ENCODE results near the gene RUNX2.

RUNX2 gene

DNA sequence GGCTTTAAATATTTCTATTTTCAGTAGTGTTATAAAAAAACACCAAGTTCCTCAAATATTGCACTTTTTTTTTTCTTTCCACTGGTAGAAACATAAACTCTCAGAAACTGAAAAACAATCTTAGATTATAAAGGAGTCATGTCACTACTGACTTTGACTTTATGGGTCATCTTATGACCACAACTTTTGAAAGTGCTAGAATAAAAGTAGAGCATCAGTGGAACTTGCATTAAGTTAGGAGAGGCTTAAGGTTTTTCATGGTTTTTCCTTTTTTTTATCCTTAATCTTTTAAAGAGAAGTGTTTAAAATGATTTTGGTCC, 106.2 kb downstream of the RUNX2 start:
- DNase-seq (ENCODE audit: extremely low read depth, insufficient read length), result no peak
- H3K36me3 ChIP-seq (ENCODE audit: control insufficient read depth, insufficient read depth, low read length), result no peaks in the 10 kb centered on the region
- TF ChIP-seq, protein P1, sequence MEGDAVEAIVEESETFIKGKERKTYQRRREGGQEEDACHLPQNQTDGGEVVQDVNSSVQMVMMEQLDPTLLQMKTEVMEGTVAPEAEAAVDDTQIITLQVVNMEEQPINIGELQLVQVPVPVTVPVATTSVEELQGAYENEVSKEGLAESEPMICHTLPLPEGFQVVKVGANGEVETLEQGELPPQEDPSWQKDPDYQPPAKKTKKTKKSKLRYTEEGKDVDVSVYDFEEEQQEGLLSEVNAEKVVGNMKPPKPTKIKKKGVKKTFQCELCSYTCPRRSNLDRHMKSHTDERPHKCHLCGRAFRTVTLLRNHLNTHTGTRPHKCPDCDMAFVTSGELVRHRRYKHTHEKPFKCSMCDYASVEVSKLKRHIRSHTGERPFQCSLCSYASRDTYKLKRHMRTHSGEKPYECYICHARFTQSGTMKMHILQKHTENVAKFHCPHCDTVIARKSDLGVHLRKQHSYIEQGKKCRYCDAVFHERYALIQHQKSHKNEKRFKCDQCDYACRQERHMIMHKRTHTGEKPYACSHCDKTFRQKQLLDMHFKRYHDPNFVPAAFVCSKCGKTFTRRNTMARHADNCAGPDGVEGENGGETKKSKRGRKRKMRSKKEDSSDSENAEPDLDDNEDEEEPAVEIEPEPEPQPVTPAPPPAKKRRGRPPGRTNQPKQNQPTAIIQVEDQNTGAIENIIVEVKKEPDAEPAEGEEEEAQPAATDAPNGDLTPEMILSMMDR (IDR thresholded peaks at IDR 0.05; ENCODE audit: insufficient read depth, low read length, poor library complexity, severe bottlenecking), result no peak
- H3K27me3 ChIP-seq (replicated peaks; ENCODE audit: control insufficient read depth, insufficient read depth, low read length), result peaks cover 2% of the 10 kb centered on the region
- H3K4me3 ChIP-seq (replicated peaks; ENCODE audit: low read depth, low read length), result no peak overlapping the region

DNA sequence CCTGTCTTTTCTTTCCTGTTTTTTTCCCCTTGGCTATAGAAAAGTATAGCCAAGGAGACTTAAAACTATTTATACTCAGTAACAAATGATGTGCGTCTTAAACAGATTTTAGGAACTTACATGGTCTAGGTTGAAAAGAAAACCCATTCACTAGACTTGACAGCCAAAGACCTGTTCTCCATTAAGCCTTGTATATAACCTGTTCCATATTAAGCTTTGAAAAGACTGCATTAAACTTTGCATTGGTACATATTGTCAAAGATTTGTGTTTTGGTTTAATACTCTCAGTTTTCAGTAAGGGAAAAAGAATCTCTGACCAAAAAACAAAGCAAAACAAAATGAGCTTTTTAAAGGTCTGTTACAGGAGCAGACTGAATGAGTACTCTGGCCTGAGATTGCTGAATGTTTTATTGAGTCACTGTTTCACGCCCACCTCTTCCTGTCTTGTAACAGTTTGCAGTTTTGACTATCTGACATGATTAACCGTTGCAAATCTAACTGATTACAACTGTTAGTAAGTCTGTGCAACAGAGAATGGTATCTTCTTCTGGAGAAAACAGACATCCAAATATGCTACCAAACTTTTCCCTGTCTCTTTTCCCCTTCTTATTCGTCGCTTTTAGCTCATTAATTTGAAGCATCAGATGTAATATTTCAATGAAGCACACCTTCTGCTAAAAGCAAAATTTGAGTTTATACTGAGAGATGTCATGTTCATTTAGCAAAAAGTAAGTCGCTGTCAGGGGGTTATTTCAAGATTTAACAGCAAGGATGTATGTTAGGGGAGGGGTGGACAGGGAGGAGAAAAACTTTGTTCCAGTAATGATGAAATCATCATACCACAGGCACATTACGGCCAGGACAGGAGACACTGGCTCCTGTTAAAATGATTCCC, 108.7 kb downstream of the RUNX2 start:
- no peak overlapping the region for H3K4me3 ChIP-seq (replicated peaks; ENCODE audit: low read depth, low read length)
- H3K36me3 ChIP-seq (ENCODE audit: control insufficient read depth, insufficient read depth, low read length), result no peaks in the 10 kb centered on the region
- peaks cover 2% of the 10 kb centered on the region for H3K27me3 ChIP-seq (replicated peaks; ENCODE audit: control insufficient read depth, insufficient read depth, low read length)
- no peak for DNase-seq (ENCODE audit: extremely low read depth, insufficient read length)
- TF ChIP-seq, protein P1 (IDR thresholded peaks at IDR 0.05; ENCODE audit: insufficient read depth, low read length, poor library complexity, severe bottlenecking), result no peak

DNA sequence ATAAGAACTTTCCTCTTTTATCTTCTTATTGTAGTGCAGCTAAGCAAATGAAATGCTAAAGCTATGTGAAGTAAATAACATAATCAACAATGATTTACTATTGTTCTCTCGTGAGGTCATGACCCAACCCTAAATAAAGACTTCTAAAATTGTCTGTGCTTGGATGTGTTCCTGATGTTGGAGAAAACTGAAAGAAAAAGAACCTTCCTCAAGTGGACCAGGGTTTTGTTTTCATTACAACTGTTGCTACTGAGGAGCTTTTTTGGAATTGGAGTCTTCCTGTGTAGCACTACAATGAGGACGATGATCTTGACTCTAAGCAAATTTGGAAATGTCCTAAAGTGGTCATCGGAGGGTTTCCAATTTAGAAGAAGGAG, 109.3 kb downstream of the RUNX2 start:
- H3K27me3 ChIP-seq (replicated peaks; ENCODE audit: control insufficient read depth, insufficient read depth, low read length), result peaks cover 2% of the 10 kb centered on the region
- DNase-seq (ENCODE audit: extremely low read depth, insufficient read length), result no peak
- no peaks in the 10 kb centered on the region for H3K36me3 ChIP-seq (ENCODE audit: control insufficient read depth, insufficient read depth, low read length)
- H3K4me3 ChIP-seq (replicated peaks; ENCODE audit: low read depth, low read length), result no peak overlapping the region
- TF ChIP-seq, protein P1 (IDR thresholded peaks at IDR 0.05; ENCODE audit: insufficient read depth, low read length, poor library complexity, severe bottlenecking), result no peak

DNA sequence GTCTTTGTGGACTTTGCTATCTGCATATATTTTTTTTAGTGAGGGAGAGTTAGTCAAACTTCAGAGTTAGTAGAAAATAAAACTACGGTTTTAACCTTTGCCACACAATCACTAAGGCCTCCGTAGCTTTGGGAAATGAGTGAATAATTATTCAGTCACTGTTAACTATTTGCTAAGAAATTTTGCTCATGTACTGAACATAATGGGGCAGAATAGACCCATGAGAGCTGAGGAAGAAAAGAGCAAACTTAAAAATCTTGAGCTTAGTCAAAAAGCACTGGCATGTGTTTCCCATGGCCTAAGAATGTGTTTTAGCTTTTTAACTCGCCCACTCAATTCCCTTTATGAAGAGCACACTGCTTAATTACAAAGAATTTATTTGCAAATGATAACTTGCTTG, 110.0 kb downstream of the RUNX2 start:
- H3K27me3 ChIP-seq (replicated peaks; ENCODE audit: control insufficient read depth, insufficient read depth, low read length), result peaks cover 2% of the 10 kb centered on the region
- no peaks in the 10 kb centered on the region for H3K36me3 ChIP-seq (ENCODE audit: control insufficient read depth, insufficient read depth, low read length)
- no peak for DNase-seq (ENCODE audit: extremely low read depth, insufficient read length)
- H3K4me3 ChIP-seq (replicated peaks; ENCODE audit: low read depth, low read length), result no peak overlapping the region
- TF ChIP-seq, protein P1 (IDR thresholded peaks at IDR 0.05; ENCODE audit: insufficient read depth, low read length, poor library complexity, severe bottlenecking), result no peak

DNA sequence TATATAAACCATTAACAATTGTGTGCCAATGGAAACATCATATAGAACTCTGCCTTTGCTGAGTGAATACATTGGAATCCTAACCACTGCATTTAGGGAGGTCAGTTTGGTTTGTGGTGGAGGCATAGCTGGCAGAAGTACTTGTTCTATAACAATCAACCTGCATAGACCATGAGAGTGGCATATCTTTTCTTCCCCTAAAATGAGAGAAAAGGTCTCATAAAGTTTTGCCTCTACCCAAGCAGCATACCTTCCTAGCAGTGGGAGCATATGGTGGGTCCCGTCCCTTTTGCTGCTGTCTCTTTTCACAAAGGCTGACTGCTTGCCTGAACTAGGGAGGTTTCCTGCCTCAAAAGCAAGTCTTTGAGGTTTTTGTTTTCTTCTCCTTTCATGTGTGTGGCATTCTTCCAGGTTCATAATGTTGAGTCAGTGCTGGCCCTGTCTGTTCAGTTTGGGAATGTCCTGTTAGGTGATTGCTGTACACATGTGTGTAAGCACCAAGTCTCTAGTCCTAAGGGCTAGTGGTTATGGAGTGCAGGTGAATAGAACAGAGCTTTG, 110.8 kb downstream of the RUNX2 start:
- TF ChIP-seq, protein P1 (IDR thresholded peaks at IDR 0.05; ENCODE audit: insufficient read depth, low read length, poor library complexity, severe bottlenecking), result no peak
- peaks cover 2% of the 10 kb centered on the region for H3K27me3 ChIP-seq (replicated peaks; ENCODE audit: control insufficient read depth, insufficient read depth, low read length)
- H3K4me3 ChIP-seq (replicated peaks; ENCODE audit: low read depth, low read length), result no peak overlapping the region
- H3K36me3 ChIP-seq (ENCODE audit: control insufficient read depth, insufficient read depth, low read length), result no peaks in the 10 kb centered on the region
- no peak for DNase-seq (ENCODE audit: extremely low read depth, insufficient read length)
